ENCODE data around the gene NDUFAF2.
"Not testable (repeated sequence)": the region's sequence is repeated elsewhere in the genome, so short reads cannot be mapped to it uniquely, and the experiment has no call there.

The NDUFAF2 gene

DNA sequence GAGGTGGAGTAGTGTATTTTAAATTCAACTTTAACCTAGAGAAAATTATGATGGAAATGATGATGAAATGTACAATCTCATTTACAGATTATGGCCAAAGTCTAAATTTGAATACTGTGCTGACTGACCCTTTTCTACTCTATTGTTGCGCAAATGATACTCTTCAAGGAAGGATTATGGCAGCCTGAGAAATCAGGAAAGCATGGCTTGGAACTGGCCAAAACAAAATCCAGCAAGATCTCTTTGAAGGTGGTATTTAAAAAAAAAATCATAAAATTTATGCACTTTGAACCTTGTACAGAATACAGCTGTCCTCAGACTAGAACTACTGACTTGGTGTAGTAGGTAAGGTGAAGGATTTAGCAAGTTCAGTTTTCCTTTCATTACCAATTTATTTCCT lies 105.3 kb downstream of the NDUFAF2 start:
- DNase-seq (ENCODE audit: low spot score) = no peak

DNA sequence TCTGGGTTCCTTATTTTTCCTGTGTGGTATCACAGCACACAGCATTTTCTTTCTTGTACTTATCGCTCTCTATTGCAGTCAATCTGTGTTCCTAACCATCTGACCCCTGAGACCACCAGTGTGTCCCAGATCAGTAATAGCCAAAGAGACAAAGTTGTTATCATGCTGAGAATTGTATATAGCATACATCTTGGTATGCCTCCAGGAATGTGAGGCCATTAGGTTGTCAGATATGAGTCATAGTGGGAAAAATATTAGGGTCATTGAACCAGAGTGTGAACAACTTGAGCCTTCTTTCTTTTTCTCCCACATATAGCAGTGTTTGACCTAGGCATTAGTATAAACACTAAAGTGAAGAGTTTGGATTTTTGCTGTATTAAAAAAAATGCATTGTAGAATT lies 106.3 kb downstream of the NDUFAF2 start:
- peak; percentile 6 for DNase-seq (ENCODE audit: low spot score)

DNA sequence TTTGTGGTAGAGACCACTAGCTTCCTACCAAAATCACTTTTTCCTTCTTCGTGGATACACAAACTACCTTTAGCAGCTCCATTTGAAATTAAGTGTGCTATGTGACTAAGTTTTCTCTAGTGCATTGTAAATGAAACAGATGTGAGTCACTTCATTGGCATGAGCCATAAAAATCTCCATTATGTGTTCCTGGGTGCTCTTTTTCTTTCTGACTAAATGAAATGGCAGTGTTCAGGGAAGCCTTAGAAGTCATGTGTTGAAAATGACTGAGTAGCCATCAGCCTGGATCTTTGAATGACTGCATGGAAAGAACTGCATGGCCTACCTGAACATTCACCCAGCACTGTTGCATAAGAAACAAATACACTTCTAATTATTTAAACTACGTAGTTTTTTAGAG lies 107.9 kb downstream of the NDUFAF2 start:
- DNase-seq (ENCODE audit: low spot score) = peak; percentile 49

DNA sequence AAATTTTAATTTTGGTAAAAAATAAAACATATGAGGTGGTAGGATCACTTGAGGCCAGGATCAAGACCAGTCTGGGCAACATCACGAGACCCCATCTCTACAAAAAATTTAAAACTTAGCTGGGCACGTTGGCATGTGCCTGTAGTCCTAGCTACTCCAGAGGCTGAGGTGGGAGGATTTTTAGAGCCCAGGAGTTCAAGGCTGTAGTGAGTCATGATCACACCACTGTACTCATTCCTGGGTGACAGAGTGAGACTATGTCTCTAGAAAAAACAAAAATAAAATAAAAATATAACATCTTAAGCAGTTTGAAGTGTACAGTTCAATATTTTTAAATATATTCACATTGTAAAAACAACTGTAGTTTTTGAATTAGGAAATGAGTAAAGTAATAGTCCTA lies 108.9 kb downstream of the NDUFAF2 start:
- no peak for DNase-seq (ENCODE audit: low spot score)

DNA sequence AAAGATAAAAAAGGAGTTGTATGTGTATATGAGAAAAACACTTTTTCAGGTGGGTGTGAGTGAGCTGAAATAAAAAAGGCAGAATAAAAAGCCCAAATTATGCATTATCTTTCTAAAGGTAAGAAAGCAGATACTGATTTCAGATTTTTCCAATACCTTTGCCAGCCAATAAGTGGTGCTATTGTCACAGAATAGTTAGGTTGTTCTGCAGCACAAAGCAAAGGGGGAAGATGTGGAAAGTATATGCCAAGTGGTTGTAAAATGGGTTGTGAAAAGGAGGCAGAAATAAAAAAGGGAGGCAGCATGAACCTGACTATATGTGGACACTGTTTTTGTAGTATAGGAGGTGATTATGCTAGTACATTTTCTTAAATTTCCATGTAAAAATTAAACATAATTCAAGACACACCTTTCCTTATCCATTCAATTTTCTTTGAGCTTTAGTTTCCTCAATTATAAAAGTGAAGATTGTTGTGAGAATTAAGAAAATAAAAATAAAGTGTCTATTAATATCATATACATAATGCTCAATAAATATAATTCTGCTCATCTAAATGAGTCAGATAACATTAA lies 110.5 kb downstream of the NDUFAF2 start:
- peak; percentile 45 for DNase-seq (ENCODE audit: low spot score)

DNA sequence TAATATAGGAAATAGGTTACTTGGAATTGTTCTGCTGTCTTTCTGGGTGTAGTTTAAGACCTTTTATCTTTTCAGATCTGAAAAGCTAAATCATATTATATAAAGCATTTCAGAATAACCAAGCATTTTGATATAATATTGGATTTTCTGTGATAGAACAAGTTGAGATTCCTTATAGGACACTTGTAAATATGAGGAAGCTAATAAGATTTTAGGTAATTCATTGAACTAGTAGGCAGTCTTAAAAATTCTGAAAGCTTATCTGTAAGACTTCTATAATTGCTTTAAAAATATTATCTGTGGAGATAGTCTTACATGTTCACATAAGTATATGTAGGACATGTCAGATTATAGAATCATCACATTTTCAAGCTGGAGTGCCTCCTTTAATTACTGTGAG lies 114.5 kb downstream of the NDUFAF2 start:
- no peak for DNase-seq (ENCODE audit: low spot score)

DNA sequence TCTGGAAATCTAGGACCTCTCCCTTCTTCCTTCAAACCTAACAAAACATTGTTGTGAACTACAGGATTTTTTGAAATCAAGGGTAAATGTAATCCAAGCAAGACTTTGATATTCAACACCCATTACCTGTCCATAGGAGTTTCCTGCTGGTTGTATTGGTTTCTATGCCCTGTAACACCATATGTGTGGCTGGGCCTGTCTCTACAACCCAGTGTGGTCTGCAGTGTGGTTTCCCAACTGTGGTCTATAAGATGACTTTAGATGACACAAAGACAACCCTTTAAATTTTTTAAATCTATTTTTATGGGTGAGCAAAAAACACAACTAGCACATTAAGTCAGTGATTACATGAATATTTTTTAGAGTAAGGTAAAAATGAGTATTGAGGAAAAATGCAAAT lies 124.1 kb downstream of the NDUFAF2 start:
- no peak for DNase-seq (ENCODE audit: low spot score)

DNA sequence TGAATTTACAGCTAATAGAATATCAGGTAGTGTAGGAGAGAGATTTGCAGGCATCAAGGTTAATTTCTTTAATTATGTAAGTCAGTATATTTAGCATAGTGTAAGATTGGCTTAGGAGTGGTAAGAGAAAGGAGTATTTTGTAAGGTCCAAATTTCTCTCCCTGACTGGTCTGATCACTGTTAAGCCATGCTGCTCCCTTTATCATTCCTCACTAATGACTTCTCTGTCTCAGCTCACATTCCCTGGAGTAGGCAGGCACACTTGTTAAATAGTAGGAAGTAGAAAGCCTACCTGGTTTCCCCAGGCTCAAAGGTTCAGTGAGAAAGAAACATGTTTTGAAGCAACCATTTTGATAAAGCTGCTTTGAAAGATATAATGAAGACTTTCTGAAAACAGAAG lies 126.5 kb downstream of the NDUFAF2 start:
- no peak for DNase-seq (ENCODE audit: low spot score)

DNA sequence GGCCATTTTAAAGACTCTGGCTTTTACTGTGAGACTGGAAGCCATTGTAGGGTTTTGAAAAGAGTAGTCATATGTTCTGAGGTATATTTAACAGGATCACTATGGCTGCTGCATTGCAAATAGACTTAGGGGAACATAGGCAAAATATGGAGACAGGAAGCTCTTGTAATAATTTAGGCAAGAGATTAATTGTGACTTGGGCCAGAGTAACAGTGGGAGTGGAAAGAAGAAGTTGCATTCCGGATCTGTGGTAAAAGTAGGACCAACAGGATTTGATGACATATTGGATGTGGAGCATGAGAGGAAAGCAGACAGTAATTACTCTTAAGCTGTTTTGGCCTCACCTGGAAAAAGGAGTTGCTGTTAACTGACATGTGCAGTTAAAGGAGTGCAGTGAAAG lies 131.6 kb downstream of the NDUFAF2 start:
- DNase-seq (ENCODE audit: low spot score) = no peak

DNA sequence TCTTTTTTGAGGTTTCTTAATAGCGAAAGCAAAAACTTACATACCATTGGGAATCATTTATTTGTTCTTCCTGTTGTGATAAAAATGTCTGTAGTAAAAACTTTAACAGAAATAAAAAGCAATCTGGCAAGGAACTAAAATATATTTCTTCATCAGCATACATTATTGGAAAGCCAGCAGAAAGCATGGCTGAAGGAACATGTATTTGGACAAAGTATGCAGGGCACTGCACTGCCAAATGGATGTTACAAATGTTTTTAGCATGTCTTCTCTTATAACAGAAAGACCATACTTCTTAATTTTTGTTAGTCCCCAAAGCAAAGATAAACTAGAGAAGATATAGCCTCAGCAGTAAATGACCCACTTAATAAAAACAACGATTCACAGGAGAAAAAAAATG lies 136.7 kb downstream of the NDUFAF2 start:
- no peak for DNase-seq (ENCODE audit: low spot score)

DNA sequence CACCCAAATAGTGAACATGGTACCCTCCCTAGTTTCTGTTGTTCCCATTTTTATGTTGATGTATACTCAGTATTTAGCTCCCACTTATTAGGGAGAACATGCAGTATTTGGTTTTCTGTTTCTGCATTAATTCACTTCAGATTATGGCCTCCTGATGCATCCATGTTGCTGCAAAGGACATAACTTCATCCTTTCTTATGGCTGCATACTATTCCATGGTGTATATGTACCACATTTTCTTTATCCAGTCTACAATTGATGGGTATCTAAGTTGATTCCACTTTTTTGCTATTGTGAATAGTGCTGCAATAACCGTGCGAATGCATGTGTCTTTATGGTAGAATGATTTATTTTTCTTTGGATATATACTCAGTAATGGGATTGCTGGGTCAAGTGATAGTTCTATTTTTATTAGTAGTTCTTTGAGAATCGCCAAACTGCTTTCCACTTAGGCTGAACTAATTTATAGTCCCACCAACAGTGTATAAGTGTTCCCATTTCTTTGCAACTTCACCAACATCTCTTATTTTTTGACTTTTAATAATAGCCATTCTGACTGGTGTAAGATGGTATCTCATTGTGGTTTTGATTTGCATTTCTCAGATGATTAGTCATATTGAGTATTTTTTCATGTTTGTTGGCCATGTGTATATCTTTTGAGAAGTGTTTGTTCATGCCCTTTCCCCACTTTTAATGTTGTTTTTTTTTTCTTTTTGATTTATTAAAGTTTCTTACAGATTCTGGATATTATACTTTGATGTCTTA lies 137.7 kb downstream of the NDUFAF2 start:
- DNase-seq (ENCODE audit: low spot score) = no peak

DNA sequence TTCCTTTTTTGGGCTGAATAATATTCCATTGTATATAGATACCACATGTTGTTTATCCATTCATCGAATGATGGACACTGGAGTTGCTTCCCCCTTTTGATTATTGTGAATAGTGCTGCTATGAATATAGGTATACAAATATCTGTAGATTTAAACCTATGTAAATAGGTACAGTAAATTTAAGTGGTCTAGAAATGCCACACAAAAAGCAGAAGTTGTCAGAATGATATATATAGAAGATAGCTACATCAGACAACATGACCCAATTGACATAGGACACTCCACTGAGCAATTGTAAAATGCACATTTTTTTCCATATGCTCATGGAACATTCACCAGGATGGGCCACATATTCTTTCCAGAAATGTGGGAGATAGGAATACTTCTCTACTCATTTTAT lies 139.7 kb downstream of the NDUFAF2 start:
- no peak for DNase-seq (ENCODE audit: low spot score)

DNA sequence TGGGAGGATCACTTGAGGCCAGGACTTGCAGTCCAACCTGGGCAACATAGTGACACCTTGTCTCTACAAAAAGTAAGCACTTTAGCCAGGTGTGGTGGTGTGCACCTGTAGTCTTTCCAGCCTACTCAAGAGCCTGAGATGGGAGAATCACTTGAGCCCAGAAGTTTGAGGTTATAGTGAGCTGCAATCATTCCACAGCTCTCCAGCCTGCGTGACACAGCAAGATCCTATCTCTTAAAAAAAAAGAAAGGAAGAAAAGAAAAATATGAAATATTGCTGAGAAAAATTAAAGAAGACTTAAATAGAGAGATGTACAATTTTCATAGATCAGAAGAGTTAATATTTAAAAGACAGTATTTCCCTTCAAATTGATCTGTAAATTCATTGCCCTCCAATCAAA lies 140.9 kb downstream of the NDUFAF2 start:
- no peak for DNase-seq (ENCODE audit: low spot score)

DNA sequence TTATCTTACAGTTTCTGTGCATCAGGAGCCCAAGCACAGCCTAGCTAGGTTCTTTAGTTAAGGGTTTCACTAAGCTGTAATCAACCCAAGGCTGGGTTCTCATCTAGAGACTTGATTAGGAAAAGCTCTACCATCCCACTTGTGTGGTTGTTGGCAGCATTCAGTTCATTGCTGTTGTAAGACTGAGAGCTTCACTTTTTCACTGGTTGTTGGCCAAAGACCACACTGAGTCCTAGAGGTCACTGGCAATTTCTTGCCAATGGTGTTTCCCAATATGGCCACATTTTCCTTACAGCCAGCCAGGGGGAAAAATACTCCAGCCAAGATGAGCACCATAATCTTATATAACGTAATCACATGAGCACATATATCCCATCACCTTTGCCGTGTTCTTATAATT lies 142.9 kb downstream of the NDUFAF2 start:
- DNase-seq (ENCODE audit: low spot score) = no peak

DNA sequence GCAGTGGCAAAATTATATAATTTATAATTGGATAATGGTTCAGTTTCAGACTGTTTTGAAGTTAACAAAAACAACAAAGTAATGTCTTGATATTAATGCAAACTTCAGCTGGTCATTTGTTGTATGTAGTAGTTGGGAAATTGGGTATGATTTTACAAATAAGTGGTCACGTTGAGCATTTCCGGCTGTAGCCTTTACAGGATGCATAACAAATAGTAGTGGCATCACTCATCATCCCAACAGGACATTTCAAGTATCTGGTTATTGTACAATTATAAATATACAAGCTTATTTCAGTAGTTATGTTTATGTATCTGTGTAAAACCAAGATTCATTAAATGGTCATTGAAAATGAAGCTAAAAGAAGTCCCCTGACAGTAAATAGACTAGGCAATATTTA lies 144.3 kb downstream of the NDUFAF2 start:
- DNase-seq (ENCODE audit: low spot score) = no peak

DNA sequence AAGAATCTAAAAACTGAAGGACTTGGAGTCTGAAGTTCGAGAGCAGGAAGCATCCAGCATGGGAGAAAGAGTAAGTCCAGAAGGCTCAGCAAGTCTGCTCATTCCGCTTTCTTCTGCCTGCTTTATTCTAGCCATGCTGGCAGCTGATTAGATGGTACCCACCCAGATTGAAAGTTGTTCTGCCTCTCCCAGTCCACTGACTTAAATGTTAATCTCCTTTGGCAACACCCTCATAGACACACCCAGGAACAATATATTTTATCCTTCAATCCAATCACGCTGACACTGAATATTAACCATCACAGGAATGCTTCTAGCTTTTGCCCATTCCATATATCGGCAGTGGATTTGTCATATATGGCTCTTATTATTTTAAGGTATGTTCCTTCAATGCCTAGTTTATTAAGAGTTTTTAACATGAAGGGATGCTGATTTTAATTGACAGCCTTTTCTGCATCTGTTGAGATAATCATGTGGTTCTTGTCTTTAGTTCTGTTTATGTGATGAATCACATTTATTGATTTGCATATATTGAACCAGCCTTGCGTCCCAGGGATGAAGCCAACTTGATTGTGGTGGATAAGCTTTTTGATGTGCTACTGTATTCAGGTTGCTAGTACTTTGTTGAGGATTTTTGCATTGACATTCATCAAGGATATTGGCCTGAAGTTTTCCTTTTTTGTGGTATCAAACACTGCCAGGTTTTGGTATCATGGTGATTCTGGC lies 148.2 kb downstream of the NDUFAF2 start:
- DNase-seq (ENCODE audit: low spot score) = not testable (repeated sequence)

DNA sequence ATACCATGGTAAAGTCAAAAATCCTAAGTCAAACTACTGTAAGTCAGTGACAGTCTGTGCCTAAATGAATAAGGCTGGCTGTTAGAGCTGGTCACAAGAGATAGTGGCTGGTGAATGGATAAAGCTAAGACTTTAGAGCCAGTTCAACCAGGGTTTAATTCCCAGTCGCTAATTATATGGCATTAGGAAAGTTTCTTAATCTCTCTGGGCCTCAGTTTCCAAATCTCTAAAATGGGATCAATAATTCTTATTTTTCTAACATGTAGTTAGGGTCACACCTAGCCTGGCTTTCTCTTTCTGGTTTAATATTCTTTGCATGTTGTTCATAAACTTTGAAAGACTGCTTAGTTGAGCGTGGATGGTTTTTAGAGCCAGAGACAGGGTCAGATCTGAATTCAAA lies 152.5 kb downstream of the NDUFAF2 start:
- DNase-seq (ENCODE audit: low spot score) = no peak

DNA sequence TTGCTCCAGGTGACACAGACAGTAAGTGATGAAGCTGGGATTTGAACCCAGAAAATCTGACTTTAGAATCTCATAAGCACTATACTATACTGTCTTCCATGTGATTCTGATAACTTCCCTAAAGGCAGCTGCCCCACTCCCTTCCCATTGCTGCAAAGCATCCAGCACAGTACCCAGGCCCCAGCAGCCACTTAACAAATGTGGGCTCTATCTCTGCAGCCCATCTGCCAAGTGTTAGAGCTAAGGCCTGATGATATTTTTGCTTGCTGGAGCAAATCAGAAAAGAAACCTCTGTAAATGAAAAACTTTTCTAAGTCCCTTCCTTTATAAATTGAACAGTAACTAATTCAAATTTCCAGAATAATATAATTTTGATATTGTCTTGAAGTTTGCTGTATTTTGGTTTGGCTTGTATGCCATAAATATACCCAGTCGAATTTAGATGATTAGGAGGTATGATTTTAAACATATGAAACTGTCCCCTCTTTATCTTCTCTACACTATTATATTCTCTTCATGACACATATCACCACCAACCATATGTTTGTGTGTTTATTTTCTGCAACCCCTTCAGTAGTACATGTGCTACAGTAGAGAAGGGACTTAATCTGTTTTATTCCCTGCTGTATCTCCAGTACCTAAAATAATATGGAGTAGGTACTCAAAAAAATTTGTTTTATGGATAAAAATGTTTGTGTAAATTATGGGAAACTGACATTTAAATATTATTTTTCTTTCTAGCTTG lies 153.4 kb downstream of the NDUFAF2 start:
- no peak for DNase-seq (ENCODE audit: low spot score)

DNA sequence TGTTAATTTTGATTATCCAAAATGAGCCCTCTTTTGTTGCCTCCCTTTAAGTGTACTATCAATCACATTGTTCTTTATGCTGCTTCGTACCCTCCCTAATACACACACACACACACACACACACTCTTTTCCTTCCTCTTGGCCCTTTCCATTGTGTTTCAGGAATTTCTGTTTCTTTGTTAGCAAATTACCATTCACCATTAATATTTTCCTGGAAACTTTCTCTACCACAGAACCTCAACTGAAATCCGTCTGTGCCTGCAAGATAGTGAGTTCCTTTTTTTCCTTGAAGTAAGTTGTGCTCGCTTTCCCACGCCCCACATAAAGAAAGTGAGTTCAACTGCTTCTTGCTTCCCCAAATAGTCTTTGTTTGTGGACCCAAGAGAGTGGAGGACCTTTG lies 155.4 kb downstream of the NDUFAF2 start:
- no peak for DNase-seq (ENCODE audit: low spot score)

DNA sequence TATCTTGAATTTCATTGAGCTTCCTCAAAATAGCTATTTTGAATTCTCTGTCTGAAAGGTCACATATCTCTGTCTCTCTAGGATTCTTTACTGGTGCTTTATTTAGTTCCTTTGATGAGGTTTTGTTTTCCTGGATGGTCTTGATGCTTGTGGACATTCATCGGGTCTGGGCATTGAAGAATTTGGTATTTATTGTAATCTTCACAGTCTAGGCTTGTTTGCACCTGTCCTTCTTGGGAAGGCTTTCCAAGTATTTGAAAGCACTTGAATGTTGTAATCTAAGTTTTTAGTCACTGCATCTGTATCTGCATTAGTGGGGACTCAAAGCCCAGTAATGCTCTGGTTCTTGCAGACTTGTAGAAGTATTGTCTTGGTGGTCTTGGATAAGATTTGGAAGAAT lies 169.4 kb downstream of the NDUFAF2 start:
- no peak for DNase-seq (ENCODE audit: low spot score)

DNA sequence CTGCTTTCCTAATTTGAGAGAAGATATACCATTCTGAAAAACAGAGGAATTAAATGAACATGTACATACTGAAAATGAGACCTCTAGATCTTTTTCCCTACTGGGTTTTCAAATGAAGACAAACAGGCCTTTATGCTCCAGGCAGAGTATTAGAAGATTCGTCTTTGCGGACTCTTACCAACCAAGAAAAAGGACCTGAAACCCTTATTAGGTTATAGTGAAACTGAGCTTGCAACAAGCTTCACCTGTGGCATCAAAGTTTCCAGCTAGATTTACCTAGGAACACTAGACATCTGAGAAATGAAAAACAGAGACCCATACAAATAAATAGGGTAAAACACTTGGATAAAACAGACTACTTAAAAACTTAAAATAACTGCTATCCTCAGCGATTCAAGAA lies 171.0 kb downstream of the NDUFAF2 start:
- no peak for DNase-seq (ENCODE audit: low spot score)

DNA sequence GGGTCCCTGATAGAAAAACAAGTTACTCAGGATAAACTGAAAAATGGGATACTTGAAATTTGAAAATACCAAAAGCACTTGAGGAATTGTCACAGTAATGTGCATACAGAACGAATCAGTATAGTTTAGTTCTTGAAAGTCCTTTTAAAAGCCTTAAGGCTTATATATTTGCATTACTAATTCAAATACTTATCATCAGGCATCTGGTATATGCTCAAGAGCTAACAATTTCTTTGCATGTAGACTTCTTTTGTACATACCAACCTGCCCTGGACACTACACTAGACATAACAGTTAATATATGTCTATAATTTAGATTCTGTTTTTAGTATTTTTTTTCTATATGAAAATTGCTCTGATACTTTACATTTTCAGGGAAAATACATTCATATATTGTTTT lies 174.1 kb downstream of the NDUFAF2 start:
- DNase-seq (ENCODE audit: low spot score) = no peak

DNA sequence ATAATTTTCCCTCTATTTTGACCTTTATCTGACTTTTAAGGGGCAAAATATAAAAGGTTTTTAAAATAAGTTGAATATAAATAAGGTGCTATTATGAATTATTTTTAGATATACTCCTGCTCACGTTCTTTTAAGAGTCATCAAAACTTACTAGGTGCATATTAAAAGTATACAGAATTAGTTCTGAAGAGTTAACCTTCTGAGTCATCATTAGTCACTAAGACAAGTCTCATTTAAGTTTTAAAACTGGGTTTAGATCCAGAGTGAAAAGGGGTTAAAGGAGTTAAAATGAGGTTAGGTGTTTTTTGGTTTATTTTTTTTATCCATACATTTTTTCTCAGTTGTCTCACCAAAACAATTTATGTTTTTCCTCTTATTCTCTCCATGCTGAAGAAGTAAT lies 175.5 kb downstream of the NDUFAF2 start:
- no peak for DNase-seq (ENCODE audit: low spot score)

Measured in AG08395 (cell line).